SK-N-MC (cell line): ENCODE results near the gene CACNG8.

Experiments used
- EZH2 ChIP-seq: fragments of 200-600 bp; sonication (generic); IDR thresholded peaks from one replicate; pipeline ENCODE4 v1.6.1; 2017; ENCODE audit warnings: antibody characterized with exemption
- FOXP2 ChIP-seq: optimal IDR thresholded peaks from 2 replicates; pipeline ENCODE3; 2011; ENCODE audit warnings: mild to moderate bottlenecking, moderate library complexity; ENCODE audit not compliant: insufficient read depth; ENCODE audit errors: extremely low read length, control extremely low read depth
- POLR2AphosphoS5 ChIP-seq: IDR thresholded peaks from 2 replicates; pipeline ENCODE4 v1.6.1; 2012; ENCODE audit warnings: mild to moderate bottlenecking, low read depth, low read length, borderline replicate concordance

- TF ChIP-seq EZH2 (no peak), POLR2AphosphoS5 (no peak), FOXP2 (no peak)
These were observed 30.7 kb downstream of the CACNG8 start for GRCh38 chr19:53993448-53993847.
